CD8-positive, alpha-beta memory T cell (primary cell): ENCODE measurements around the gene RRN3. TPM values are rescaled to one million over a fixed set of nuclear protein-coding genes. Genes with fewer than 3 reads are reported as not detected.
"Not testable (repeated sequence)": the region's sequence is repeated elsewhere in the genome, so short reads cannot be mapped to it uniquely, and the experiment has no call there.

Source experiments
- CTCF ChIA-PET: fragments of 350-600 bp; sonication (Branson Sonifier 250); formaldehyde crosslinking; loops from one replicate; lab custom pipeline; 2021; ENCODE audit warnings: antibody characterized with exemption; lab: Charles Lee
- POLR2A ChIA-PET: fragments of 350-600 bp; sonication (Branson Sonifier 250); formaldehyde crosslinking; loops from one replicate; lab custom pipeline; 2021; ENCODE audit warnings: antibody characterized with exemption; lab: Charles Lee
- DNase-seq, 5 donors: peaks; one replicate each; pipeline versions ENCODE4 v3.0.0 to v3.0.0-alpha.2; 2020 to 2022; ENCODE audit warnings: mixed read lengths in 1 of 5
- H3K27ac ChIP-seq: one replicate; pipeline ENCODE4 v1.7.0; 2013; ENCODE audit warnings: low read depth, mild to moderate bottlenecking, low read length, moderate library complexity
- H3K27me3 ChIP-seq: 2 replicates; pipeline ENCODE4 v1.7.0; 2013; ENCODE audit warnings: low read length, mild to moderate bottlenecking; ENCODE audit not compliant: insufficient read depth, poor library complexity, severe bottlenecking
- H3K36me3 ChIP-seq: 2 replicates; pipeline ENCODE4 v1.7.0; 2013; ENCODE audit warnings: mild to moderate bottlenecking, low read length, moderate library complexity; ENCODE audit not compliant: insufficient read depth
- H3K4me1 ChIP-seq: 2 replicates; pipeline ENCODE4 v1.7.0; 2013; ENCODE audit warnings: mild to moderate bottlenecking, low read length, moderate library complexity; ENCODE audit not compliant: insufficient read depth
- H3K4me3 ChIP-seq: 2 replicates; pipeline ENCODE4 v1.7.0; 2013; ENCODE audit warnings: mild to moderate bottlenecking, low read length
- H3K9me3 ChIP-seq: 2 replicates; pipeline ENCODE4 v1.7.0; 2013; ENCODE audit warnings: mild to moderate bottlenecking, low read length
- H3K27ac Mint-ChIP-seq, 8 donors: one replicate each; pipeline ENCODE4 v1.8.0; 2020 to 2021; ENCODE audit warnings: mixed read lengths in 8 of 8, mild to moderate bottlenecking in 6 of 8, inconsistent platforms in 3 of 8, moderate library complexity in 3 of 8
- H3K27me3 Mint-ChIP-seq, 2 donors: one replicate each; pipeline ENCODE4 v1.8.0; 2020 to 2021; ENCODE audit warnings: mixed read lengths in 2 of 2, mild to moderate bottlenecking in 1 of 2, moderate library complexity in 1 of 2
- H3K36me3 Mint-ChIP-seq, 3 donors: one replicate each; pipeline ENCODE4 v1.8.0; 2020 to 2021; ENCODE audit warnings: mixed read lengths in 3 of 3, inconsistent platforms in 1 of 3, mild to moderate bottlenecking in 1 of 3
- H3K4me1 Mint-ChIP-seq, 3 donors: one replicate each; pipeline ENCODE4 v1.8.0; 2020 to 2021; ENCODE audit warnings: mixed read lengths in 3 of 3, inconsistent platforms in 1 of 3, mild to moderate bottlenecking in 1 of 3
- H3K4me3 Mint-ChIP-seq, 7 donors: one replicate each; pipeline ENCODE4 v1.8.0; 2020 to 2021; ENCODE audit warnings: mixed read lengths in 7 of 7, mild to moderate bottlenecking in 6 of 7, moderate library complexity in 4 of 7, inconsistent platforms in 2 of 7
- H3K9me3 Mint-ChIP-seq, 5 donors: one replicate each; pipeline ENCODE4 v1.8.0; 2020 to 2022; ENCODE audit warnings: mixed read lengths in 5 of 5, mild to moderate bottlenecking in 3 of 5, moderate library complexity in 2 of 5, inconsistent platforms in 1 of 5
- polyA plus RNA-seq: library from polyadenylated mRNA; unstranded; fragments of 300-500 nt; fragmentation: Illumina TruSeq; gene quantifications from one replicate; pipeline ENCODE4 v1.2.3, GENCODE V29; 2021
- total RNA-seq, 2 experiments: library from RNA; stranded (reverse); gene quantifications; one replicate each; pipeline ENCODE4 v1.2.3, GENCODE V29; 2021

RRN3 gene
- total and polyA plus RNA-seq, 3 experiments from 2014 or later: 30.2 to 58.4 (median 58.3) TPM

- H3K36me3 ChIP-seq: peaks cover 5% of the 10 kb centered on the region
- Mint-ChIP-seq H3K4me3 (no peak overlapping the region), H3K4me1 (peaks cover 10 to 28% (median 17%) of the 10 kb centered on the region in 3 donors), H3K9me3 (no peaks in the 10 kb centered on the region), H3K27me3 (no peaks in the 10 kb centered on the region), H3K36me3 (peaks cover 0 to 20% (median 8%) of the 10 kb centered on the region in 3 donors), H3K27ac (no peak overlapping the region)
- ChIA-PET POLR2A (no interaction called here), CTCF (interaction anchor here (1.2 kb wide), 1 partner anchor 28 kb away, joined by 3 read pairs; no protein-coding TSS in a partner anchor)
- no peaks in the 10 kb centered on the region for H3K27me3 ChIP-seq
- H3K4me1 ChIP-seq: peaks cover 3% of the 10 kb centered on the region
- no peak overlapping the region for H3K27ac ChIP-seq
- H3K9me3 ChIP-seq: no peaks in the 10 kb centered on the region
- DNase-seq: no peak
- H3K4me3 ChIP-seq: no peak overlapping the region
Observed at GRCh38 chr16:15049581-15050180, 44.4 kb downstream of the RRN3 start.

- Histone ChIP-seq H3K27me3 (no peaks in the 10 kb centered on the region), H3K27ac (no peak overlapping the region), H3K9me3 (no peaks in the 10 kb centered on the region), H3K36me3 (peaks cover 5% of the 10 kb centered on the region), H3K4me3 (no peak overlapping the region), H3K4me1 (no peaks in the 10 kb centered on the region)
- Mint-ChIP-seq H3K4me3 (no peak overlapping the region), H3K4me1 (peaks cover 2 to 16% (median 7%) of the 10 kb centered on the region in 3 donors), H3K27ac (peak overlapping the region in 4 of 8 donors; percentile 54 to 81 (median 60)), H3K36me3 (peaks cover 0 to 34% (median 14%) of the 10 kb centered on the region in 3 donors), H3K9me3 (no peaks in the 10 kb centered on the region), H3K27me3 (no peaks in the 10 kb centered on the region)
- ChIA-PET CTCF (interaction anchor here (1.6 kb wide), 1 partner anchor 15 kb away, joined by 3 read pairs; no protein-coding TSS in a partner anchor), POLR2A (no interaction called here)
- no peak for DNase-seq
Observed at GRCh38 chr16:15046692-15047376, 47.2 kb downstream of the RRN3 start.

- POLR2A ChIA-PET, H3K4me3 ChIP-seq, H3K9me3 Mint-ChIP-seq, H3K4me1 ChIP-seq, H3K4me3 Mint-ChIP-seq, H3K27ac ChIP-seq, H3K27me3 Mint-ChIP-seq, H3K9me3 ChIP-seq, CTCF ChIA-PET, H3K27me3 ChIP-seq, DNase-seq, H3K4me1 Mint-ChIP-seq: not testable (repeated sequence)
- Mint-ChIP-seq H3K27ac (peak overlapping the region in 1 of 8 donors; percentile 19), H3K36me3 (peaks cover 0 to 49% (median 15%) of the 10 kb centered on the region in 3 donors)
- H3K36me3 ChIP-seq: peaks cover 12% of the 10 kb centered on the region
Observed at GRCh38 chr16:15045270-15045669, 48.8 kb downstream of the RRN3 start.

GRCh38 chr16:15044286-15044685 is 49.8 kb downstream of the RRN3 start:
- no peaks in the 10 kb centered on the region for H3K27me3 ChIP-seq
- POLR2A ChIA-PET: no interaction called here

GRCh38 chr16:15043344-15043743 is 50.7 kb downstream of the RRN3 start:
- H3K4me1 ChIP-seq: no peaks in the 10 kb centered on the region
- Mint-ChIP-seq H3K36me3 (peaks cover 0 to 68% (median 23%) of the 10 kb centered on the region in 3 donors), H3K27me3 (no peaks in the 10 kb centered on the region), H3K9me3 (no peaks in the 10 kb centered on the region), H3K27ac (peak overlapping the region in 1 of 8 donors; percentile 74), H3K4me3 (no peak overlapping the region), H3K4me1 (peaks cover 0 to 2% (median 0%) of the 10 kb centered on the region in 3 donors)
- CTCF ChIA-PET: no interaction called here
- no peak overlapping the region for H3K27ac ChIP-seq
- no peaks in the 10 kb centered on the region for H3K9me3 ChIP-seq
- peaks cover 28% of the 10 kb centered on the region for H3K36me3 ChIP-seq
- POLR2A ChIA-PET: no interaction called here
- H3K27me3 ChIP-seq: no peaks in the 10 kb centered on the region
- DNase-seq: no peak
- no peak overlapping the region for H3K4me3 ChIP-seq

More at GRCh38 chr16:15044286-15044685, 49.8 kb downstream of the RRN3 start:
- Histone ChIP-seq H3K36me3 (peaks cover 22% of the 10 kb centered on the region), H3K4me1 (no peaks in the 10 kb centered on the region), H3K27ac (no peak overlapping the region), H3K4me3 (no peak overlapping the region), H3K9me3 (no peaks in the 10 kb centered on the region)
- Mint-ChIP-seq H3K27ac (peak overlapping the region in 3 of 8 donors; percentile 55 to 87 (median 58)), H3K9me3 (no peaks in the 10 kb centered on the region), H3K27me3 (no peaks in the 10 kb centered on the region), H3K4me1 (peaks cover 0 to 2% (median 0%) of the 10 kb centered on the region in 3 donors), H3K36me3 (peaks cover 0 to 58% (median 20%) of the 10 kb centered on the region in 3 donors), H3K4me3 (no peak overlapping the region)
- DNase-seq: no peak
- CTCF ChIA-PET: no interaction called here

- Histone ChIP-seq H3K36me3 (peaks cover 35% of the 10 kb centered on the region), H3K4me3 (no peak overlapping the region), H3K27ac (no peak overlapping the region), H3K27me3 (no peaks in the 10 kb centered on the region), H3K9me3 (no peaks in the 10 kb centered on the region), H3K4me1 (no peaks in the 10 kb centered on the region)
- DNase-seq: no peak
- Mint-ChIP-seq H3K4me3 (no peak overlapping the region), H3K9me3 (no peaks in the 10 kb centered on the region), H3K27me3 (no peaks in the 10 kb centered on the region), H3K4me1 (peaks cover 0 to 2% (median 0%) of the 10 kb centered on the region in 3 donors), H3K27ac (peak overlapping the region in 4 of 8 donors; percentile 11 to 74 (median 35)), H3K36me3 (peaks cover 0 to 76% (median 21%) of the 10 kb centered on the region in 3 donors)
- CTCF ChIA-PET: interaction anchor here (0.6 kb wide), 1 partner anchor 21 kb away, joined by 4 read pairs; no protein-coding TSS in a partner anchor
- POLR2A ChIA-PET: no interaction called here
Observed at GRCh38 chr16:15041271-15042004, 52.6 kb downstream of the RRN3 start.

GRCh38 chr16:15038689-15039088 is 55.4 kb downstream of the RRN3 start:
- Histone ChIP-seq H3K4me1 (no peaks in the 10 kb centered on the region), H3K4me3 (no peak overlapping the region), H3K27ac (no peak overlapping the region), H3K27me3 (no peaks in the 10 kb centered on the region), H3K36me3 (peaks cover 58% of the 10 kb centered on the region), H3K9me3 (no peaks in the 10 kb centered on the region)
- Mint-ChIP-seq H3K36me3 (peaks cover 0 to 87% (median 26%) of the 10 kb centered on the region in 3 donors), H3K9me3 (no peaks in the 10 kb centered on the region), H3K27me3 (no peaks in the 10 kb centered on the region), H3K27ac (peak overlapping the region in 5 of 8 donors; percentile 12 to 73 (median 38)), H3K4me1 (no peaks in the 10 kb centered on the region), H3K4me3 (no peak overlapping the region)
- CTCF ChIA-PET: no interaction called here
- DNase-seq: no peak
- POLR2A ChIA-PET: no interaction called here
